Neural crest cell (in vitro differentiated cells): Measurements from ENCODE around the gene OR2T29. TPM values are rescaled to one million over a fixed set of nuclear protein-coding genes. Genes with fewer than 3 reads are reported as not detected.
"Not testable (repeated sequence)": the region's sequence is repeated elsewhere in the genome, so short reads cannot be mapped to it uniquely, and the experiment has no call there.

Experiments used
- DNase-seq: peaks from one replicate; pipeline ENCODE4 v3.0.0; 2021; ENCODE audit warnings: low read depth, mixed read lengths, low spot score
- H3K27ac Mint-ChIP-seq: one replicate; pipeline ENCODE4 v1.8.0; 2021; ENCODE audit warnings: mild to moderate bottlenecking, mixed read lengths; ENCODE audit not compliant: unreplicated experiment
- H3K27me3 Mint-ChIP-seq: 2 replicates; pipeline ENCODE4 v1.8.0; 2021; ENCODE audit warnings: low read depth, mild to moderate bottlenecking, mixed read lengths
- H3K36me3 Mint-ChIP-seq: 2 replicates; pipeline ENCODE4 v1.8.0; 2021; ENCODE audit warnings: low read depth, mild to moderate bottlenecking, mixed read lengths
- H3K4me1 Mint-ChIP-seq: 2 replicates; pipeline ENCODE4 v1.8.0; 2021; ENCODE audit warnings: mixed read lengths
- H3K4me3 Mint-ChIP-seq: one replicate; pipeline ENCODE4 v1.8.0; 2021; ENCODE audit warnings: mild to moderate bottlenecking, mixed read lengths
- H3K9me3 Mint-ChIP-seq: 2 replicates; pipeline ENCODE4 v1.8.0; 2021; ENCODE audit warnings: mixed read lengths
- CTCF ChIP-seq: fragments of 200-600 bp; sonication (generic); conservative IDR thresholded peaks from 2 replicates; pipeline ENCODE4 v1.5.0; 2021; ENCODE audit warnings: antibody characterized with exemption, mild to moderate bottlenecking
- total RNA-seq: library from RNA; stranded (reverse); gene quantifications from 2 replicates; pipeline ENCODE4 v1.2.1, GENCODE V29; 2021

The OR2T29 gene
- total RNA-seq, 1 donor from 2014 or later: not detected

GRCh38 chr1:248521856-248522255 lies 40.7 kb downstream of the OR2T29 start:
- Mint-ChIP-seq H3K36me3 (peaks cover 8% of the 10 kb centered on the region), H3K4me1 (no peaks in the 10 kb centered on the region), H3K27ac (no peak overlapping the region), H3K4me3 (no peak overlapping the region), H3K27me3 (no peaks in the 10 kb centered on the region), H3K9me3 (peaks cover 19% of the 10 kb centered on the region)
- DNase-seq: no peak
- no peak for TF ChIP-seq CTCF

- H3K4me1 Mint-ChIP-seq, DNase-seq, H3K36me3 Mint-ChIP-seq, H3K4me3 Mint-ChIP-seq, H3K27me3 Mint-ChIP-seq, H3K9me3 Mint-ChIP-seq, H3K27ac Mint-ChIP-seq: not testable (repeated sequence)
These were observed 52.4 kb downstream of the OR2T29 start for GRCh38 chr1:248510217-248510616.

GRCh38 chr1:248507773-248508172 lies 54.8 kb downstream of the OR2T29 start, which contains the start of gene OR2G6:
Gene OR2G6, plus strand, starts transcription at chr1:248508073. Its CDS starts 13,574 bp downstream, at chr1:248521647.
- not testable (repeated sequence) for H3K4me1 Mint-ChIP-seq, H3K36me3 Mint-ChIP-seq, H3K27ac Mint-ChIP-seq, H3K4me3 Mint-ChIP-seq, DNase-seq, H3K27me3 Mint-ChIP-seq, H3K9me3 Mint-ChIP-seq

Other genes starting within 250 kb of the OR2T29 start
- not detected in 2 replicates for gene OR2M7, start 238.2 kb downstream of the OR2T29 start, total RNA-seq
- gene OR14C36, start 214.0 kb downstream of the OR2T29 start, total RNA-seq: not detected in 2 replicates
- gene OR2T4, start 201.1 kb downstream of the OR2T29 start, total RNA-seq: not detected in 2 replicates
- not detected in 2 replicates for gene OR2T6, start 187.0 kb downstream of the OR2T29 start, total RNA-seq
- gene OR2T1, start 159.7 kb downstream of the OR2T29 start, total RNA-seq: not detected in 2 replicates
- not detected in 2 replicates for gene OR2T2, start 117.1 kb downstream of the OR2T29 start, total RNA-seq
- gene OR2T3, start 89.4 kb downstream of the OR2T29 start, total RNA-seq: not detected in 2 replicates
- gene OR2T5, start 74.2 kb downstream of the OR2T29 start, total RNA-seq: not detected in 2 replicates
- not detected in 2 replicates for gene OR2G6, start 54.7 kb downstream of the OR2T29 start, total RNA-seq
- not detected in 2 replicates for gene OR2T34, start 12.0 kb upstream of the OR2T29 start, total RNA-seq
- not detected in 2 replicates for gene OR2T10, start 34.9 kb upstream of the OR2T29 start, total RNA-seq
- gene OR2T11, start 72.3 kb upstream of the OR2T29 start, total RNA-seq: not detected in 2 replicates
- gene OR2T35, start 82.5 kb upstream of the OR2T29 start, total RNA-seq: not detected in 2 replicates
- not detected in 2 replicates for gene OR2T27, start 92.8 kb upstream of the OR2T29 start, total RNA-seq
- gene OR14I1, start 140.0 kb upstream of the OR2T29 start, total RNA-seq: not detected in 2 replicates
- gene LYPD8, start 193.0 kb upstream of the OR2T29 start, total RNA-seq: not detected in 2 replicates